ENCODE measurements around the gene ANKZF1.

DNA sequence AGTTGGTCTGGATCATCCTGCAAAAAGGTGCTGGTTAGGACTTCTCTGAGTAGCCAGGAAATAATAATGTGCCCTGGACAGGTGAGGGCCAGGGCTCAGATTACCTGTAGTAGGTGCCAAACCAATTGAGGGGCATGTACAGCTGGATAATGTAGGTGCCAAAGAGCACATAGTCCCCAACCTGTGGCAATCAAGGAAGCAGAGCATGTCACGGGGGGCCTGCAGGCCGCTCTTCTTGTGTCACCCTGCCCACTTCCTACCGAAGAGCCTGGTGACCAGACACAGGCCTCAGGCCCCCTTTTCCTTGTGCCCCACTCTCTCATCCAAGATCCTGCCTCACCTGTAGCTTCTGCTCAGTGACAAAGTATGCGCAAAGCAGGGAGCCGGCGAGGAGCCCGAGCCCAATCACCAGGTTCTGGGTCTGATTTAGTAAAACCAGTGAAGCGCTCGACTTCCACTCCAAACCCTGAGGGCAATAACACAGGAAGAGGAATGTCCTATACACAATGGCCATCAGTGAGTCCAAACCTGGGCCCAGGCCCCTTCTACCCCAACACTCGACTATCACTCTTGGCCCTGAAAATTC is 16.0 kb upstream of the ANKZF1 start:
- TF ChIP-seq RAD21 (IDR thresholded peaks at IDR 0.05; ENCODE audit: low read depth) (no peak), EP300 (IDR thresholded peaks at IDR 0.05; ENCODE audit: borderline replicate concordance) (no peak), CEBPB (IDR thresholded peaks at IDR 0.05) (no peak)

Data from Ishikawa (cell line).